GM12878 (cell line): ENCODE measurements around the gene PLEKHN1. TPM values are rescaled to one million over a fixed set of nuclear protein-coding genes. Genes with fewer than 3 reads are reported as not detected.
"Not testable (repeated sequence)": the region's sequence is repeated elsewhere in the genome, so short reads cannot be mapped to it uniquely, and the experiment has no call there.

Experiments used
- ATAC-seq: fragments of 200-7000 bp; cut with Tn5 transposase; 3 replicates; pipeline ENCODE4 v1.9.1; 2020; ENCODE audit warnings: mild to moderate bottlenecking, moderate library complexity
- BruUV-seq: library from RNA; stranded (reverse); fragments of 400-500 nt; replicated peaks from 2 replicates; lab custom pipeline; 2021; lab: Mats Ljungman, UMichigan
- CTCF ChIA-PET: fragments of 300-600 bp; sonication (Branson Sonifier 250); formaldehyde crosslinking; extraction: SDS; loops from one replicate; lab custom pipeline; 2021; ENCODE audit warnings: inconsistent platforms; lab: Yijun Ruan, JAX
- POLR2A ChIA-PET: fragments of 350-600 bp; formaldehyde crosslinking; extraction: SDS; loops from one replicate; lab custom pipeline; 2021; ENCODE audit warnings: inconsistent platforms; lab: Charles Lee
- RAD21 ChIA-PET: fragments of 300-600 bp; sonication (Branson Sonifier 250); formaldehyde crosslinking; loops from one replicate; lab custom pipeline; 2023; ENCODE audit warnings: antibody characterized with exemption; ENCODE audit not compliant: unreplicated experiment; lab: Charles Lee
- SMC1A ChIA-PET: fragments of 300-600 bp; sonication (Branson Sonifier 250); formaldehyde crosslinking; loops from one replicate; lab custom pipeline; 2023; ENCODE audit not compliant: unreplicated experiment, uncharacterized antibody; lab: Charles Lee
- DNase-seq: peaks from one replicate; pipeline ENCODE4 v3.0.0-alpha.2; 2011; ENCODE audit warnings: low read depth, low spot score
- FAIRE-seq: peaks from 3 replicates; lab custom pipeline; 2011; peaks lifted over from hg19 to GRCh38; lab: Jason Lieb, UNC
- H2AFZ ChIP-seq: 2 replicates; pipeline ENCODE4 v1.6.0; 2011; ENCODE audit warnings: low read depth, low read length, control low read depth; ENCODE audit not compliant: control insufficient read depth
- H3K27ac ChIP-seq: 2 replicates; pipeline ENCODE4 v1.5.1; 2011; ENCODE audit warnings: control low read depth; ENCODE audit not compliant: control insufficient read depth, insufficient read depth
- H3K27me3 ChIP-seq, 2 experiments: replicated peaks in 1 of 2; 2 replicates each; pipeline versions ENCODE4 v1.6.0 to v1.6.1; 2011; ENCODE audit warnings: low read length in 1 of 2; ENCODE audit not compliant: control insufficient read depth in 2 of 2, insufficient read depth in 2 of 2
- H3K36me3 ChIP-seq, 2 experiments: 2 replicates each; pipeline ENCODE4 v1.5.1; 2011; ENCODE audit warnings: low read length in 1 of 2; ENCODE audit not compliant: control insufficient read depth in 2 of 2, insufficient read depth in 2 of 2
- H3K4me1 ChIP-seq: 2 replicates; pipeline ENCODE4 v1.6.1; 2011; ENCODE audit warnings: mild to moderate bottlenecking, low read length, moderate library complexity, mixed read lengths; ENCODE audit not compliant: control insufficient read depth, insufficient read depth
- H3K4me2 ChIP-seq: 2 replicates; pipeline ENCODE4 v1.6.0; 2011; ENCODE audit warnings: control low read depth; ENCODE audit not compliant: control insufficient read depth, insufficient read depth
- H3K4me3 ChIP-seq: fragments of 200-600 bp; sonication (generic); 2 replicates; pipeline ENCODE4 v1.5.1; 2016
- H3K79me2 ChIP-seq: 2 replicates; pipeline ENCODE4 v1.6.0; 2011; ENCODE audit warnings: low read length; ENCODE audit not compliant: control insufficient read depth, insufficient read depth
- H3K9ac ChIP-seq: 2 replicates; pipeline ENCODE4 v1.8.0; 2011; ENCODE audit warnings: low read length, control low read depth, mixed read lengths; ENCODE audit not compliant: control insufficient read depth, insufficient read depth
- H3K9me3 ChIP-seq: replicated peaks from 3 replicates; pipeline ENCODE4 v1.5.1; 2011; ENCODE audit warnings: mild to moderate bottlenecking, low read length; ENCODE audit not compliant: control insufficient read depth, insufficient read depth
- H4K20me1 ChIP-seq: 2 replicates; pipeline ENCODE4 v1.6.0; 2011; ENCODE audit not compliant: control insufficient read depth, insufficient read depth
- CHD2 ChIP-seq: IDR thresholded peaks from 2 replicates; pipeline ENCODE4 v1.6.1; 2011; ENCODE audit warnings: low read depth, low read length, improper control_type of control experiment, borderline replicate concordance
- ESRRA ChIP-seq: IDR thresholded peaks from 2 replicates; pipeline ENCODE4 v1.6.1; 2012; ENCODE audit warnings: mild to moderate bottlenecking, low read length, improper control_type of control experiment
- NFYA ChIP-seq: IDR thresholded peaks from 2 replicates; pipeline ENCODE4 v1.6.1; 2011; ENCODE audit warnings: low read depth, mild to moderate bottlenecking, low read length, improper control_type of control experiment, borderline replicate concordance
- NR2F1 ChIP-seq: fragments of 450-650 bp; conservative IDR thresholded peaks from 2 replicates; pipeline ENCODE4 v1.6.1; 2017; ENCODE audit warnings: mild to moderate bottlenecking
- POLR2AphosphoS2 ChIP-seq: IDR thresholded peaks from 2 replicates; pipeline ENCODE4 v1.6.1; 2011; ENCODE audit warnings: low read depth, mild to moderate bottlenecking, low read length, improper control_type of control experiment, moderate library complexity
- RB1 ChIP-seq: fragments of 450-650 bp; formaldehyde crosslinking; IDR thresholded peaks from 2 replicates; pipeline ENCODE4 v1.6.1; 2017; ENCODE audit warnings: mild to moderate bottlenecking, borderline replicate concordance
- ZNF592 ChIP-seq: fragments of 450-650 bp; IDR thresholded peaks from 2 replicates; pipeline ENCODE4 v1.6.1; 2017; ENCODE audit warnings: mild to moderate bottlenecking, moderate library complexity
- WGBS: methylation state at CpG from one replicate; pipeline ENCODE4 v1.1.6; 2016; ENCODE audit warnings: low lambda C conversion rate; ENCODE audit not compliant: insufficient replicate concordance, insufficient coverage; ENCODE audit errors: missing lambda C conversion rate; 5-methylcytosine and 5-hydroxymethylcytosine counted together
- in situ Hi-C: fragments of 300-500 bp; cut with MboI; formaldehyde crosslinking; loops from 9 replicates; pipeline ENCODE4 v1.14.3; 2018; ENCODE audit warnings: mixed read lengths
- intact Hi-C: fragments of 100-400 bp; cut with micrococcal nuclease; formaldehyde crosslinking; loops from one replicate; pipeline ENCODE4 v1.14.2; 2022; ENCODE audit not compliant: unreplicated experiment
- polyA plus RNA-seq, 11 experiments: library from polyadenylated mRNA; depleted of rRNA in 4 of 11; unstranded in 6 of 11; stranded (reverse) in 5 of 11; fragments of >200 nt; fragmentation: Nextera tagmentation in 4 of 11; fragmentation: Illumina TruSeq in 1 of 11; extraction: Ambion mirVana in 4 of 11; extraction: Trizol in 1 of 11; gene quantifications; 1 replicate in 1 of 11; 2 replicates in 10 of 11; pipeline versions ENCODE4 v1.2.1 to v1.2.3, GENCODE V29; 2011 to 2016; ENCODE audit warnings: inconsistent platforms in 2 of 11, missing spikeins in 2 of 11, low read depth in 1 of 11
- total RNA-seq, 4 experiments: library from RNA; depleted of rRNA in 3 of 4; stranded (reverse); fragments of >200 nt in 3 of 4; fragmentation: Illumina TruSeq in 1 of 4; extraction: Trizol in 1 of 4; gene quantifications; 2 replicates each; pipeline versions ENCODE4 v1.2.1 to v1.2.3, GENCODE V29; 2013 to 2021

Gene PLEKHN1
- total and polyA plus RNA-seq, 10 of the 15 experiments (the other 5 are each of a cell fraction or from before 2014, with no cell fraction given): 0.04 to 0.26 (median 0.18) TPM; not detected in 6

GRCh38 chr1:945688-946556, 20.4 kb upstream of the PLEKHN1 start:
- peaks cover 13 to 24% of the 10 kb centered on the region in 2 experiments for H3K36me3 ChIP-seq
- RAD21 ChIA-PET: no interaction called here
- no peak for TF ChIP-seq RB1
- no peak for TF ChIP-seq NFYA
- no peak for TF ChIP-seq ZNF592
- no peak for TF ChIP-seq NR2F1
- no peak for TF ChIP-seq POLR2AphosphoS2
- no peak for TF ChIP-seq ESRRA
- no peak for TF ChIP-seq CHD2
- SMC1A ChIA-PET: no interaction called here
- H3K79me2 ChIP-seq: no peaks in the 10 kb centered on the region
- peaks cover 5% of the 10 kb centered on the region for H4K20me1 ChIP-seq
- BruUV-seq: no TSS peak
- no peaks in the 10 kb centered on the region for H3K9me3 ChIP-seq
- CTCF ChIA-PET: no interaction called here
- intact Hi-C loops (no loop called here), in situ Hi-C loops (no loop called here)
- no peak overlapping the region for H3K4me3 ChIP-seq
- POLR2A ChIA-PET: no interaction called here
- peaks cover 4% of the 10 kb centered on the region; the same call in 1 of the 2 replicates for H3K4me1 ChIP-seq
- FAIRE-seq (no peak), DNase-seq (no peak), ATAC-seq (no peak)
- H3K27me3 ChIP-seq: peaks cover 1 to 5% of the 10 kb centered on the region in 2 experiments; a peak in 3 of 4 replicates
- no peak overlapping the region for H3K4me2 ChIP-seq
- WGBS: 95% methylated on average over 29 of the region's 29 CpGs
- no peak overlapping the region for H3K27ac ChIP-seq
- no peak overlapping the region for H3K9ac ChIP-seq
- H2AFZ ChIP-seq: no peak overlapping the region

- CTCF ChIA-PET, H3K79me2 ChIP-seq, H3K4me1 ChIP-seq, H3K27me3 ChIP-seq, in situ Hi-C loops, H2AFZ ChIP-seq, SMC1A ChIA-PET, ATAC-seq, RAD21 ChIA-PET, H3K9me3 ChIP-seq, POLR2A ChIA-PET, DNase-seq, H3K4me3 ChIP-seq, H3K9ac ChIP-seq, BruUV-seq, H3K4me2 ChIP-seq, H4K20me1 ChIP-seq, intact Hi-C loops, H3K27ac ChIP-seq, FAIRE-seq: not testable (repeated sequence)
- WGBS: 93% methylated on average over 13 of the region's 13 CpGs
- peaks cover 16 to 32% of the 10 kb centered on the region in 2 experiments for H3K36me3 ChIP-seq
Observed at GRCh38 chr1:946811-947210, 19.5 kb upstream of the PLEKHN1 start.
